Caco-2 (cell line): Measurements from ENCODE around the gene CRAT. TPM values are rescaled to one million over a fixed set of nuclear protein-coding genes. Genes with fewer than 3 reads are reported as not detected.
"Not testable (repeated sequence)": the region's sequence is repeated elsewhere in the genome, so short reads cannot be mapped to it uniquely, and the experiment has no call there.

Source experiments
- BruUV-seq: library from RNA; stranded (reverse); fragments of 400-500 nt; replicated peaks from 2 replicates; lab custom pipeline; 2021; lab: Mats Ljungman, UMichigan
- CTCF ChIA-PET: fragments of 300-600 bp; sonication (Branson Sonifier 250); formaldehyde crosslinking; loops from one replicate; lab custom pipeline; 2022; ENCODE audit warnings: antibody characterized with exemption; lab: Charles Lee
- POLR2A ChIA-PET: fragments of 300-600 bp; sonication (Branson Sonifier 250); formaldehyde crosslinking; loops from one replicate; lab custom pipeline; 2022; ENCODE audit warnings: antibody characterized with exemption; lab: Charles Lee
- DNase-seq, 2 experiments: peaks; one replicate each; pipeline versions ENCODE4 v3.0.0 to v3.0.0-alpha.2; 2020 to 2022
- H3K27me3 ChIP-seq: replicated peaks from 2 replicates; pipeline ENCODE4 v1.6.0; 2011; ENCODE audit warnings: low read length; ENCODE audit not compliant: control insufficient read depth, insufficient read depth
- H3K36me3 ChIP-seq: 2 replicates; pipeline ENCODE4 v1.5.1; 2011; ENCODE audit warnings: low read length; ENCODE audit not compliant: control insufficient read depth, insufficient read depth
- H3K4me1 ChIP-seq: fragments of 250-450 bp; sonication (Bioruptor Pico); 2 replicates; pipeline ENCODE4 v1.5.1; 2020; ENCODE audit warnings: mild to moderate bottlenecking
- H3K4me3 ChIP-seq: 2 replicates; pipeline ENCODE4 v1.5.1; 2011; ENCODE audit warnings: low read depth, mild to moderate bottlenecking, control low read depth, low read length
- H3K9me3 ChIP-seq: fragments of 250-450 bp; sonication (Bioruptor Pico); 2 replicates; pipeline ENCODE4 v1.5.1; 2020; ENCODE audit warnings: mild to moderate bottlenecking, moderate library complexity
- H3K27ac Mint-ChIP-seq: one replicate; pipeline ENCODE4 v1.8.0; 2022; ENCODE audit warnings: mixed read lengths; ENCODE audit not compliant: unreplicated experiment
- H3K27me3 Mint-ChIP-seq: one replicate; pipeline ENCODE4 v1.8.0; 2022; ENCODE audit warnings: mixed read lengths; ENCODE audit not compliant: insufficient read depth, unreplicated experiment
- H3K36me3 Mint-ChIP-seq: one replicate; pipeline ENCODE4 v1.8.0; 2022; ENCODE audit warnings: mild to moderate bottlenecking, mixed read lengths; ENCODE audit not compliant: insufficient read depth, unreplicated experiment
- H3K4me1 Mint-ChIP-seq: one replicate; pipeline ENCODE4 v1.8.0; 2022; ENCODE audit warnings: low read depth, mixed read lengths; ENCODE audit not compliant: unreplicated experiment
- H3K4me3 Mint-ChIP-seq: one replicate; pipeline ENCODE4 v1.8.0; 2022; ENCODE audit warnings: mild to moderate bottlenecking, moderate library complexity, mixed read lengths; ENCODE audit not compliant: unreplicated experiment
- H3K9me3 Mint-ChIP-seq: one replicate; pipeline ENCODE4 v1.8.0; 2022; ENCODE audit warnings: mixed read lengths; ENCODE audit not compliant: unreplicated experiment
- CTCF ChIP-seq, 2 experiments: fragments of 200-600 bp in 1 of 2; IDR thresholded peaks; 1 replicate in 1 of 2; 2 replicates in 1 of 2; pipeline versions ENCODE4 v1.5.1 to v1.8.0; 2011 to 2022; ENCODE audit warnings: antibody characterized with exemption in 1 of 2, control low read depth in 1 of 2, inconsistent platforms in 1 of 2, low read depth in 1 of 2, low read length in 1 of 2, mild to moderate bottlenecking in 1 of 2, moderate library complexity in 1 of 2; ENCODE audit not compliant: insufficient read depth in 1 of 2, severe bottlenecking in 1 of 2, unreplicated experiment in 1 of 2
- intact Hi-C: fragments of 100-400 bp; cut with micrococcal nuclease; formaldehyde crosslinking; loops from one replicate; pipeline ENCODE4 v1.10.0; 2022; ENCODE audit not compliant: unreplicated experiment
- total RNA-seq: library from RNA; stranded (reverse); gene quantifications from 2 replicates; pipeline ENCODE4 v1.2.3, GENCODE V29; 2022

CRAT gene
- total RNA-seq, 1 experiment from 2014 or later: 20.7 TPM

GRCh38 chr9:129121483-129121882 is 10.9 kb upstream of the CRAT start:
- H3K27ac Mint-ChIP-seq: no peak overlapping the region
- no TSS peak for BruUV-seq
- no peaks in the 10 kb centered on the region for H3K4me1 ChIP-seq
- H3K9me3 Mint-ChIP-seq: no peaks in the 10 kb centered on the region
- H3K4me3 Mint-ChIP-seq: no peak overlapping the region
- H3K36me3 ChIP-seq: no peaks in the 10 kb centered on the region; the same call in 1 of the 2 replicates
- no peak for TF ChIP-seq CTCF (IDR thresholded peaks at IDR 0.05; ENCODE audit: insufficient read depth in 1 of 2, low read depth in 1 of 2, low read length in 1 of 2, severe bottlenecking in 1 of 2, unreplicated experiment in 1 of 2)
- no peak overlapping the region for H3K4me3 ChIP-seq
- ChIA-PET POLR2A (no interaction called here), CTCF (no interaction called here)
- DNase-seq: no peak
- peaks cover 45% of the 10 kb centered on the region for H3K36me3 Mint-ChIP-seq
- H3K9me3 ChIP-seq: no peaks in the 10 kb centered on the region
- no peaks in the 10 kb centered on the region for H3K27me3 Mint-ChIP-seq
- H3K4me1 Mint-ChIP-seq: no peaks in the 10 kb centered on the region
- H3K27me3 ChIP-seq: no peaks in the 10 kb centered on the region
- intact Hi-C loops: no loop called here

DNA sequence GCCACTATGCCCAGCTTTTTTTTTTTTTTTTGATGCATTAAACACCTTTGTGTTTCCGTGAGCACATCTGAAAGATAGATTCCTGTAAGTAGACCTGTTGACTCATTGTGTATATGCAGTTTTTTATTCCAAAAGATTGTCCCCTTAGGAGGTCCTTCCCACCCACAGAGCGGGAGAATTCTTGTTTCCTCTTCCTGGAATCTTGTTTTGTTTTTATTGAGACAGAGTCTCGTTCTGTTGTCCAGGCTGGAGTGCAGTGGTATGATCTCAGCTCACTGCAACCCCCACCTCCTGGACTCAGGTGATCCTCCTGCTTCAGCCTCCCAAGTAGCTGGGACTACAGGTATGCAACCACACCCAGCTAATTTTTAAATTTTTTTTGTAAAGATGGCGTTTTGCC is 8.2 kb upstream of the CRAT start:
- Histone ChIP-seq H3K27me3 (no peaks in the 10 kb centered on the region), H3K4me3 (no peak overlapping the region), H3K36me3 (no peaks in the 10 kb centered on the region; the same call in 1 of the 2 replicates), H3K9me3 (no peaks in the 10 kb centered on the region), H3K4me1 (peaks cover 14% of the 10 kb centered on the region)
- H3K9me3 Mint-ChIP-seq: no peaks in the 10 kb centered on the region
- BruUV-seq: no TSS peak
- POLR2A ChIA-PET: no interaction called here
- TF ChIP-seq CTCF (IDR thresholded peaks at IDR 0.05; ENCODE audit: insufficient read depth in 1 of 2, low read depth in 1 of 2, low read length in 1 of 2, severe bottlenecking in 1 of 2, unreplicated experiment in 1 of 2): no peak
- H3K27me3 Mint-ChIP-seq: no peaks in the 10 kb centered on the region
- H3K36me3 Mint-ChIP-seq: peaks cover 30% of the 10 kb centered on the region
- CTCF ChIA-PET: interaction anchor here (0.6 to 1.0 kb wide), 2 partner anchors 12 to 24 kb away, joined by 3 read pairs; no protein-coding TSS in a partner anchor
- DNase-seq: no peak
- H3K4me3 Mint-ChIP-seq: no peak overlapping the region
- H3K4me1 Mint-ChIP-seq: peaks cover 14% of the 10 kb centered on the region
- H3K27ac Mint-ChIP-seq: no peak overlapping the region
- intact Hi-C loops: no loop called here

- H3K4me3 ChIP-seq: no peak overlapping the region
- TF ChIP-seq CTCF (IDR thresholded peaks at IDR 0.05; ENCODE audit: insufficient read depth in 1 of 2, low read depth in 1 of 2, low read length in 1 of 2, severe bottlenecking in 1 of 2, unreplicated experiment in 1 of 2): no peak
- BruUV-seq: no TSS peak
- Mint-ChIP-seq H3K27ac (no peak overlapping the region), H3K4me3 (no peak overlapping the region), H3K4me1 (peaks cover 22% of the 10 kb centered on the region), H3K9me3 (no peaks in the 10 kb centered on the region), H3K27me3 (no peaks in the 10 kb centered on the region), H3K36me3 (peaks cover 12% of the 10 kb centered on the region)
- ChIA-PET CTCF (interaction anchor here (0.6 to 0.9 kb wide), 2 partner anchors 18 to 29 kb away, joined by 3 to 4 read pairs; no protein-coding TSS in a partner anchor), POLR2A (no interaction called here)
- no peak for DNase-seq
- intact Hi-C loops: no loop called here
- H3K27me3 ChIP-seq: no peaks in the 10 kb centered on the region
- peaks cover 24% of the 10 kb centered on the region for H3K4me1 ChIP-seq
- H3K36me3 ChIP-seq: no peaks in the 10 kb centered on the region
- no peaks in the 10 kb centered on the region for H3K9me3 ChIP-seq
Measured at GRCh38 chr9:129113645-129114304, 3.2 kb upstream of the CRAT start.

DNA sequence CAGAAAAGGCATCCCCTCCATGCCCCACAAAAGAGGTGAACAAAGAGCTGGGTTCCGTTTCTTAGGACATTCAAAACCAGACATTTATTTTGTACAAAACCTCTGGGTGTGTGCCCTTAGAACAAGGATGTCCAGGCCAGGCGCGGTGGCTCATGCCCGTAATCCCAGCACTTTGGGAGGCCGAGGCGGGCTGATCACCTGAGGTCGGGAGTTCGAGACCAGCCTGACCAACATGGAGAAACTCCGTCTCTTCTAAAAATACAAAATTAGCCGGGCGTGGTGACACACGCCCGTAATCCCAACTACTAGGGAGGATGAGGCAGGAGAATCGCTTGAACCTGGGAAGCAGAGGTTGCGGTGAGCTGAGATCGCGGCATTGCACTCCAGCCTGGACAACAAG is 1.9 kb upstream of the CRAT start:
- H3K27me3 ChIP-seq, H3K36me3 ChIP-seq, intact Hi-C loops, BruUV-seq, DNase-seq, POLR2A ChIA-PET, H3K9me3 Mint-ChIP-seq, H3K27me3 Mint-ChIP-seq, H3K27ac Mint-ChIP-seq, H3K9me3 ChIP-seq: not testable (repeated sequence)
- Mint-ChIP-seq H3K36me3 (peaks cover 21% of the 10 kb centered on the region), H3K4me3 (peak overlapping the region; percentile 88), H3K4me1 (peaks cover 25% of the 10 kb centered on the region)
- H3K4me3 ChIP-seq: peak overlapping the region; percentile 82
- CTCF ChIA-PET: interaction anchor here (0.6 kb wide), 1 partner anchor 31 kb away, joined by 3 read pairs; the partner anchor contains the start of gene DOLPP1
- H3K4me1 ChIP-seq: peaks cover 24% of the 10 kb centered on the region
